Measurements from ENCODE around the gene TUBE1. TPM values are rescaled to one million over a fixed set of nuclear protein-coding genes. Genes with fewer than 3 reads are reported as not detected.
"Not testable (repeated sequence)": the region's sequence is repeated elsewhere in the genome, so short reads cannot be mapped to it uniquely, and the experiment has no call there.

TUBE1 gene
- total RNA-seq, 1 donor from 2014 or later: 25.8 TPM

- Mint-ChIP-seq H3K27me3 (no peaks in the 10 kb centered on the region), H3K4me1 (ENCODE audit: low read depth) (no peaks in the 10 kb centered on the region), H3K4me3 (ENCODE audit: low read depth) (no peak within 1 kb of the TSS), H3K36me3 (ENCODE audit: insufficient read depth) (no peaks in the 10 kb centered on the region), H3K9me3 (ENCODE audit: low read depth) (no peaks in the 10 kb centered on the region), H3K27ac (no peak within 1 kb of the TSS)
- no peak for TF ChIP-seq CTCF (IDR thresholded peaks at IDR 0.05; ENCODE audit: unreplicated experiment)
- DNase-seq (ENCODE audit: low spot score, unreplicated experiment): no peak
These were observed 33.3 kb downstream of the TUBE1 start, which contains the start of gene CCN6 for GRCh38 chr6:112054001-112054400. TSS of gene CCN6 (plus strand) at chr6:112054104. CDS start at chr6:112054358, 254 bp downstream.

GRCh38 chr6:112051251-112051740 lies 36.0 kb downstream of the TUBE1 start:
- H3K27ac Mint-ChIP-seq; H3K4me1 Mint-ChIP-seq (ENCODE audit: low read depth); H3K9me3 Mint-ChIP-seq (ENCODE audit: low read depth); H3K36me3 Mint-ChIP-seq (ENCODE audit: insufficient read depth); DNase-seq (ENCODE audit: low spot score, unreplicated experiment); H3K4me3 Mint-ChIP-seq (ENCODE audit: low read depth); H3K27me3 Mint-ChIP-seq: not testable (repeated sequence)

- TF ChIP-seq CTCF (IDR thresholded peaks at IDR 0.05; ENCODE audit: unreplicated experiment): no peak
- DNase-seq (ENCODE audit: low spot score, unreplicated experiment): no peak
- H3K4me3 Mint-ChIP-seq (ENCODE audit: low read depth): no peak overlapping the region
- no peaks in the 10 kb centered on the region for H3K36me3 Mint-ChIP-seq (ENCODE audit: insufficient read depth)
- no peaks in the 10 kb centered on the region for H3K9me3 Mint-ChIP-seq (ENCODE audit: low read depth)
- no peak overlapping the region for H3K27ac Mint-ChIP-seq
- no peaks in the 10 kb centered on the region for H3K27me3 Mint-ChIP-seq
- no peaks in the 10 kb centered on the region for H3K4me1 Mint-ChIP-seq (ENCODE audit: low read depth)
These were observed 36.9 kb downstream of the TUBE1 start for GRCh38 chr6:112050429-112050828.

- H3K4me3 Mint-ChIP-seq (ENCODE audit: low read depth): no peak overlapping the region
- no peaks in the 10 kb centered on the region for H3K36me3 Mint-ChIP-seq (ENCODE audit: insufficient read depth)
- TF ChIP-seq CTCF (IDR thresholded peaks at IDR 0.05; ENCODE audit: unreplicated experiment): no peak
- no peaks in the 10 kb centered on the region for H3K4me1 Mint-ChIP-seq (ENCODE audit: low read depth)
- DNase-seq (ENCODE audit: low spot score, unreplicated experiment): no peak
- H3K9me3 Mint-ChIP-seq (ENCODE audit: low read depth): no peaks in the 10 kb centered on the region
- no peaks in the 10 kb centered on the region for H3K27me3 Mint-ChIP-seq
- H3K27ac Mint-ChIP-seq: no peak overlapping the region
These were observed 37.3 kb downstream of the TUBE1 start for GRCh38 chr6:112049996-112050395.

GRCh38 chr6:112049026-112049799 lies 38.1 kb downstream of the TUBE1 start:
- H3K4me3 Mint-ChIP-seq (ENCODE audit: low read depth): no peak overlapping the region
- DNase-seq (ENCODE audit: low spot score, unreplicated experiment): no peak
- H3K9me3 Mint-ChIP-seq (ENCODE audit: low read depth): no peaks in the 10 kb centered on the region
- H3K27ac Mint-ChIP-seq: no peak overlapping the region
- H3K27me3 Mint-ChIP-seq: no peaks in the 10 kb centered on the region
- no peaks in the 10 kb centered on the region for H3K4me1 Mint-ChIP-seq (ENCODE audit: low read depth)
- TF ChIP-seq CTCF (IDR thresholded peaks at IDR 0.05; ENCODE audit: unreplicated experiment): no peak
- H3K36me3 Mint-ChIP-seq (ENCODE audit: insufficient read depth): no peaks in the 10 kb centered on the region

- not testable (repeated sequence) for H3K4me3 Mint-ChIP-seq (ENCODE audit: low read depth); H3K4me1 Mint-ChIP-seq (ENCODE audit: low read depth)
These were observed 39.8 kb downstream of the TUBE1 start for GRCh38 chr6:112047523-112047922.

More at GRCh38 chr6:112047523-112047922, 39.8 kb downstream of the TUBE1 start:
- not testable (repeated sequence) for DNase-seq (ENCODE audit: low spot score, unreplicated experiment); H3K27me3 Mint-ChIP-seq; H3K36me3 Mint-ChIP-seq (ENCODE audit: insufficient read depth); H3K27ac Mint-ChIP-seq; H3K9me3 Mint-ChIP-seq (ENCODE audit: low read depth)
